IPS-20b (cell line): ENCODE results near the gene ANKRD62.

ENCODE experiments used
- H3K27ac ChIP-seq: one replicate; pipeline ENCODE4 v1.5.1; 2013; ENCODE audit warnings: low read length
- H3K27me3 ChIP-seq: 2 replicates; pipeline ENCODE4 v1.6.1; 2013; ENCODE audit warnings: mild to moderate bottlenecking, low read length, inconsistent platforms; ENCODE audit not compliant: insufficient read depth
- H3K36me3 ChIP-seq: 2 replicates; pipeline ENCODE4 v1.6.1; 2013; ENCODE audit warnings: low read depth, mild to moderate bottlenecking, inconsistent platforms, low read length, moderate library complexity; ENCODE audit not compliant: insufficient read depth
- H3K4me1 ChIP-seq: 2 replicates; pipeline ENCODE4 v1.6.1; 2013; ENCODE audit warnings: mild to moderate bottlenecking, control low read depth, inconsistent platforms, low read length, moderate library complexity; ENCODE audit not compliant: insufficient read depth
- H3K4me3 ChIP-seq: 2 replicates; pipeline ENCODE4 v1.5.1; 2013; ENCODE audit warnings: mild to moderate bottlenecking, low read length, inconsistent platforms
- H3K9ac ChIP-seq: 2 replicates; pipeline ENCODE4 v1.6.1; 2013; ENCODE audit warnings: low read depth, mild to moderate bottlenecking, inconsistent platforms, low read length, moderate library complexity
- H3K9me3 ChIP-seq: 2 replicates; pipeline ENCODE4 v1.6.1; 2013; ENCODE audit warnings: mild to moderate bottlenecking, low read depth, low read length, inconsistent platforms; ENCODE audit not compliant: insufficient read depth

Gene ANKRD62

GRCh38 chr18:12087471-12088025 lies 6.1 kb upstream of the ANKRD62 start:
- no peaks in the 10 kb centered on the region for H3K36me3 ChIP-seq
- no peak overlapping the region for H3K27ac ChIP-seq
- no peak overlapping the region for H3K9ac ChIP-seq
- no peaks in the 10 kb centered on the region for H3K4me1 ChIP-seq
- no peaks in the 10 kb centered on the region for H3K9me3 ChIP-seq
- no peaks in the 10 kb centered on the region for H3K27me3 ChIP-seq
- H3K4me3 ChIP-seq, result no peak overlapping the region

DNA sequence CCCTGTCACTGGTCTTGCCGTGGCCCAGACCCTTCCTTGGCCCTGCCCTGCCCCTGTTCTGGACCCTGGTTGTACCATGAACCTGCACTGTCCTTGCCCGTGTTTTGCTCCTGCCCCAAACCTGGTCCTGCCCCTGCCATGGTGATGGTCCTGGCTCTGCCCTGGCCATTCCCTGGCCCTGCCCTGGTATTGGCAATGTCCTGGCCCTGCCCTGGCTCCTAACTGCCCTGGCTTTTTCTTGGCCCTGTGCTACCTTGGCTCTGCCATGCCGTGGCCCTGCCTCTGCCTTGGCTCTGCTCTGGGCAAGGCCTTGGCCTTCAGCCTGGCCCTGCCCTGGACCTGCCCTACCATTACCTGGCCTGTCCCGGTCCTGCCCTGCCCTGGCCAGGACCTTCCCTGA lies 5.5 kb upstream of the ANKRD62 start:
- H3K9ac ChIP-seq, result no peak overlapping the region
- H3K9me3 ChIP-seq, result no peaks in the 10 kb centered on the region
- H3K4me3 ChIP-seq, result no peak overlapping the region
- no peak overlapping the region for H3K27ac ChIP-seq
- H3K4me1 ChIP-seq, result no peaks in the 10 kb centered on the region
- no peaks in the 10 kb centered on the region for H3K27me3 ChIP-seq
- no peaks in the 10 kb centered on the region for H3K36me3 ChIP-seq

GRCh38 chr18:12088731-12089375 lies 4.8 kb upstream of the ANKRD62 start:
- Histone ChIP-seq H3K4me1 (no peaks in the 10 kb centered on the region), H3K9ac (no peak overlapping the region), H3K27ac (no peak overlapping the region), H3K4me3 (no peak overlapping the region), H3K36me3 (no peaks in the 10 kb centered on the region), H3K9me3 (no peaks in the 10 kb centered on the region), H3K27me3 (no peaks in the 10 kb centered on the region)

DNA sequence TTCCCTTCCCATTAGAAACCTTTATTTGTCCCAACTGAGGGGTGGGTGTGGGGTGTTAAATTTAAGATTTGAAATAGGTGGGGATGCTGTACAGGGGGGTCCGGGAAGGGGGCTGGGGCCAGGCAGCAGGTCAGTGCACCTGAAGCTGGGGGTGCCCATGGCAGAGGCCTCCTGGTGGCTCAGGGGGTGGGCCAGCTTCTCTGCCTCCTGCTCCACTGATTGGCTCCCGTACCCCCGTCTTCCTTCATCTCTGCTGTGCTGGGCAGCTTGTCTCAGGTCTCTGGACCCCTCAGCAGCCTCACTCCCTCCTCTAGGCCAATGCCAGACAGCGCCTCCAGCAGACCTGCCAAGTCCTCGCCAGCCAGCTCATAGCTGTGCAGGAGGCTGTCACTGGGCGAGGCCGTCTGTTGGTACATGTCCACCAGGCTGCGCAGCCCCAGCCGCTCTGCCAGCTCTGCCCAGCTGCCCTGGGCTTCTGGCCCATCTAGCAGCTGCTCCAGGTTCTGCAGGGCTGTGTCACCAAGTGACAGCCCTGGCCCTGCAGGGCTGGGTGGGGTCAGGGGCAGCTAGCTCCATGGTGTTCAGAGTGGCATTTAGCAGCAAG lies 2.0 kb upstream of the ANKRD62 start:
- Histone ChIP-seq H3K4me1 (no peaks in the 10 kb centered on the region), H3K27me3 (no peaks in the 10 kb centered on the region), H3K27ac (no peak overlapping the region), H3K4me3 (no peak overlapping the region), H3K9ac (no peak overlapping the region), H3K36me3 (no peaks in the 10 kb centered on the region), H3K9me3 (no peaks in the 10 kb centered on the region)

- Histone ChIP-seq H3K27me3 (no peaks in the 10 kb centered on the region; the same call in 1 of the 2 replicates), H3K36me3 (no peaks in the 10 kb centered on the region), H3K9ac (no peak overlapping the region), H3K27ac (no peak overlapping the region), H3K9me3 (no peaks in the 10 kb centered on the region), H3K4me3 (no peak overlapping the region), H3K4me1 (no peaks in the 10 kb centered on the region)
These were observed 1.0 kb upstream of the ANKRD62 start for GRCh38 chr18:12092398-12093229.

DNA sequence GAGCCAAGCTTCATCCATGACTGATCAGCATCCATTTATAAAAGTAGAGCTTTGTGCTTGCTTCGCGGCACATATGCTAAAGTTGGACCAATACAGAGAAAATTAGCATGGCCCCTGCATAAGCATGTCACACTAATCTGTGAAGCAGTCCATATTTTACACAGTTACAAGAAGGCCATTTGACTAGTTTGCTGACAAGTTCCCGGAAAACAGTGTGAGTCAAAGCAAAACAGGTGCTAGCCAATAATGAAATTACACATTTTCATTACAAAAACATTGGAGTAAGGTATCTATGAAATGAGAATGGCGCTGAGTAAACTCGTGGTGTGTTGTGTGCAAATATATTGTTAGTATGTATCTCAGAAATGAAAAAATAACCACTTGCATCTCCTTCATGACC lies 4.7 kb downstream of the ANKRD62 start:
- Histone ChIP-seq H3K27ac (no peak overlapping the region), H3K9ac (no peak overlapping the region), H3K36me3 (no peaks in the 10 kb centered on the region), H3K27me3 (no peaks in the 10 kb centered on the region; the same call in 1 of the 2 replicates), H3K4me1 (no peaks in the 10 kb centered on the region), H3K4me3 (no peak overlapping the region), H3K9me3 (no peaks in the 10 kb centered on the region)

DNA sequence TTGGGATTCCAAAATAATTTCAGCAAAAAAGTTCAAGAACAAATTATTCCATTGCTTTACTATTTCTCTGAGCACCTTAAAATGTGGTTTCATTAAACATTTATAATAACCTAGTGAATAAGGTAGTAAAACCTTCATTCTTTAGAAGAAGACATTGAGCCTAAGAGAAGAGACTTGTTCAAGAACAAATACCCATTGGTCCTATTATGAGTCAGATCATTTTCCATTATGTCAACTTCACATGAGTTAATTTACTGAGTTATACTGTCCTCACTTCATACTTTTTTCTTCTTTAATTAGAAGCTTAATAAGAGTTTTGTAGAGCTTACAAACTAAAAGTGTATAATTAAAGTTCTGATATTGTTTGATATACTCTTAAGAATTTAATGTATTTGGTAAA lies 5.5 kb downstream of the ANKRD62 start:
- H3K4me1 ChIP-seq, result no peaks in the 10 kb centered on the region
- no peak overlapping the region for H3K27ac ChIP-seq
- no peaks in the 10 kb centered on the region; the same call in 1 of the 2 replicates for H3K27me3 ChIP-seq
- no peak overlapping the region for H3K9ac ChIP-seq
- H3K9me3 ChIP-seq, result no peaks in the 10 kb centered on the region
- H3K36me3 ChIP-seq, result no peaks in the 10 kb centered on the region
- no peak overlapping the region for H3K4me3 ChIP-seq

DNA sequence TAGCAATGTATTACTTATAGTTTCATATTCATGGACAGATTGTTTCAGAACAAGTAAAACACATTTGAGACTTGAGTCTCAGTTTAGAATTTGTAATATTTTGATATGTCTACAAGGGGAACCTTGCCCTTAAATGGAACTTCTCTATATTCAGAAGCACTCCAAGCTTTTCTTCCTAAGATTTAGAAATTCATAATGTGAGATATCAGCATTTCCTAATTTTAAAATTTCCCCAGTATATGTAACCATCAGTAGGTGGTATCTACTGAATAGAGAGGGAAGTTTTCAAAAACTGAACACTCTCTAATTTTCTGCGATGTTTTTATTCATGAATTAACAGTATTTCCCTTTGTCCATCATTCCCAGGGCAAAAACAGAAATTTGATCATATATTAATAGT lies 7.6 kb downstream of the ANKRD62 start:
- H3K9ac ChIP-seq, result no peak overlapping the region

GRCh38 chr18:12102136-12102842 lies 8.6 kb downstream of the ANKRD62 start:
- no peak overlapping the region for H3K4me3 ChIP-seq
- H3K36me3 ChIP-seq, result no peaks in the 10 kb centered on the region
- H3K4me1 ChIP-seq, result no peaks in the 10 kb centered on the region
- no peak overlapping the region for H3K9ac ChIP-seq
- no peaks in the 10 kb centered on the region for H3K9me3 ChIP-seq
- H3K27me3 ChIP-seq, result no peaks in the 10 kb centered on the region; the same call in 1 of the 2 replicates
- H3K27ac ChIP-seq, result no peak overlapping the region

More for the DNA sequence above, 7.6 kb downstream of the ANKRD62 start:
- H3K4me3 ChIP-seq, result no peak overlapping the region
- H3K9me3 ChIP-seq, result no peaks in the 10 kb centered on the region
- H3K27me3 ChIP-seq, result no peaks in the 10 kb centered on the region; the same call in 1 of the 2 replicates
- no peaks in the 10 kb centered on the region for H3K36me3 ChIP-seq
- no peaks in the 10 kb centered on the region for H3K4me1 ChIP-seq
- no peak overlapping the region for H3K27ac ChIP-seq

GRCh38 chr18:12106471-12106870 lies 12.8 kb downstream of the ANKRD62 start:
- Histone ChIP-seq H3K9ac (no peak overlapping the region), H3K27me3 (no peaks in the 10 kb centered on the region)

DNA sequence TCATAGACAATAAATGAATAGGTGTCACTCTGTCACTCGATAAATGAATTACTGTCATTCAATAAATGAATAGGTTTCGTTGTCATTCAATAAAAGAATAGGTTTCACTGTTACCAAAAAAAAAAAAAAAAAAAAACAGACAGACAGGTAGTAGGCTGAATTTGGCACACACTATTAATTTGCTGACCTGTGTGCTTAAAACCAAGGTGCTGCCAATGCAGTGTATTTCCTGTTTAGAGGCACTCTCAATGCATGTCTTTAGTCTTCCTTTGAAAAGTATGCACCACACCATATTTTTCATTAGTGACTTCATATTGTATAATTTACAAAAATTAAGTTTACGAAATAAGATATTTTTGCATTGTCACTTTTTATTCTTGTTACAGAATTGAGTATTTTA lies 16.2 kb downstream of the ANKRD62 start:
- no peaks in the 10 kb centered on the region for H3K27me3 ChIP-seq

More at GRCh38 chr18:12106471-12106870, 12.8 kb downstream of the ANKRD62 start:
- Histone ChIP-seq H3K9me3 (no peaks in the 10 kb centered on the region), H3K36me3 (no peaks in the 10 kb centered on the region), H3K27ac (no peak overlapping the region), H3K4me1 (no peaks in the 10 kb centered on the region), H3K4me3 (no peak overlapping the region)

More for the DNA sequence above, 16.2 kb downstream of the ANKRD62 start:
- no peak overlapping the region for H3K27ac ChIP-seq
- no peak overlapping the region for H3K9ac ChIP-seq
- H3K4me1 ChIP-seq, result no peaks in the 10 kb centered on the region
- H3K36me3 ChIP-seq, result no peaks in the 10 kb centered on the region
- no peak overlapping the region for H3K4me3 ChIP-seq
- no peaks in the 10 kb centered on the region; the same call in 1 of the 2 replicates for H3K9me3 ChIP-seq
